A549 (cell line): ENCODE measurements around the gene ST8SIA4.

Experiments used
- BHLHE40 ChIP-seq: IDR thresholded peaks from 2 replicates; pipeline ENCODE4 v1.6.1; 2012; ENCODE audit warnings: low read depth, low read length, inconsistent platforms
- CEBPB ChIP-seq, 2 experiments: fragments of >200 bp in 1 of 2; sonication (Bioruptor Twin) in 1 of 2; formaldehyde crosslinking in 1 of 2; IDR thresholded peaks; 2 replicates each; pipeline ENCODE4 v1.6.1; 2012 to 2016
- CTCF ChIP-seq: fragments of >200 bp; sonication (Bioruptor Twin); formaldehyde crosslinking; IDR thresholded peaks from 3 replicates; pipeline ENCODE4 v1.5.1; 2016
- ESRRA ChIP-seq: fragments of 150-350 bp; IDR thresholded peaks from 2 replicates; pipeline ENCODE4 v1.6.1; 2014; ENCODE audit warnings: mild to moderate bottlenecking, low read length, borderline replicate concordance
- FOSL2 ChIP-seq, 2 experiments: fragments of 450-650 bp in 1 of 2; fragments of >200 bp in 1 of 2; sonication (Bioruptor Twin) in 1 of 2; formaldehyde crosslinking; IDR thresholded peaks; 2 replicates each; pipeline versions ENCODE4 v1.5.0 to v1.6.1; 2016 to 2020; ENCODE audit warnings: mild to moderate bottlenecking in 1 of 2, moderate library complexity in 1 of 2
- HMGXB4 ChIP-seq: fragments of 250-450 bp; sonication (Bioruptor Pico); IDR thresholded peaks from 2 replicates; pipeline ENCODE4 v1.5.0; 2021; ENCODE audit warnings: mild to moderate bottlenecking, moderate library complexity, borderline replicate concordance
- KDM1A ChIP-seq: fragments of 200-600 bp; sonication (generic); IDR thresholded peaks from 2 replicates; pipeline ENCODE4 v1.6.1; 2016; ENCODE audit warnings: low read depth, mild to moderate bottlenecking
- MAZ ChIP-seq: fragments of 150-350 bp; IDR thresholded peaks from 2 replicates; pipeline ENCODE4 v1.6.1; 2014; ENCODE audit warnings: antibody characterized with exemption, low read depth, low read length, borderline replicate concordance
- MYC ChIP-seq: IDR thresholded peaks from 2 replicates; pipeline ENCODE4 v1.6.1; 2012; ENCODE audit warnings: mild to moderate bottlenecking, inconsistent platforms, low read length, improper control_type of control experiment, borderline replicate concordance
- PBX3 ChIP-seq: IDR thresholded peaks from 2 replicates; pipeline ENCODE4 v1.6.1; 2012
- POLR2A ChIP-seq: IDR thresholded peaks from 2 replicates; pipeline ENCODE4 v1.6.1; 2012; ENCODE audit warnings: mild to moderate bottlenecking, low read length
- RAD21 ChIP-seq, 2 experiments: fragments of >200 bp in 1 of 2; sonication (Bioruptor Twin) in 1 of 2; formaldehyde crosslinking in 1 of 2; IDR thresholded peaks in 1 of 2; conservative IDR thresholded peaks in 1 of 2; 2 replicates in 1 of 2; 3 replicates in 1 of 2; pipeline ENCODE4 v1.6.1; 2012 to 2018; ENCODE audit warnings: inconsistent platforms in 1 of 2

GRCh38 chr5:100841358-100842076 is 61.6 kb downstream of the ST8SIA4 start:
- TF ChIP-seq KDM1A (no peak), POLR2A (no peak), ESRRA (no peak), RAD21 (conservative IDR thresholded peaks at IDR 0.05 in 1 of 2, IDR thresholded peaks at IDR 0.05 in 1 of 2) (no peak), BHLHE40 (no peak), CTCF (no peak), FOSL2 (IDR thresholded peaks at IDR 0.05) (no peak), FOSL2 (CRISPR knock-in tag; IDR thresholded peaks at IDR 0.05) (no peak), PBX3 (no peak), MYC (no peak), CEBPB (IDR thresholded peaks at IDR 0.05) (no peak), HMGXB4 (no peak), MAZ (no peak)
